ES-I3 (cell line): ENCODE data around the gene SETX.
"Not testable (repeated sequence)": the region's sequence is repeated elsewhere in the genome, so short reads cannot be mapped to it uniquely, and the experiment has no call there.

ENCODE experiments used
- H3K36me3 ChIP-seq: 2 replicates; pipeline ENCODE4 v1.6.1; 2013; ENCODE audit warnings: mild to moderate bottlenecking, low read length, control low read depth, moderate library complexity; ENCODE audit not compliant: insufficient read depth
- H3K4me1 ChIP-seq: 2 replicates; pipeline ENCODE4 v1.6.1; 2013; ENCODE audit warnings: mild to moderate bottlenecking, control low read depth, low read length; ENCODE audit not compliant: insufficient read depth
- H3K9ac ChIP-seq: 2 replicates; pipeline ENCODE4 v1.6.1; 2013; ENCODE audit warnings: low read depth, mild to moderate bottlenecking, low read length, moderate library complexity
- H3K9me3 ChIP-seq: 2 replicates; pipeline ENCODE4 v1.6.1; 2013; ENCODE audit warnings: mild to moderate bottlenecking, low read length, moderate library complexity; ENCODE audit not compliant: control insufficient read depth, insufficient read depth

SETX gene

GRCh38 chr9:132288966-132289365, 65.8 kb downstream of the SETX start:
- Histone ChIP-seq H3K36me3 (peaks cover 6% of the 10 kb centered on the region), H3K9ac (no peak overlapping the region)

DNA sequence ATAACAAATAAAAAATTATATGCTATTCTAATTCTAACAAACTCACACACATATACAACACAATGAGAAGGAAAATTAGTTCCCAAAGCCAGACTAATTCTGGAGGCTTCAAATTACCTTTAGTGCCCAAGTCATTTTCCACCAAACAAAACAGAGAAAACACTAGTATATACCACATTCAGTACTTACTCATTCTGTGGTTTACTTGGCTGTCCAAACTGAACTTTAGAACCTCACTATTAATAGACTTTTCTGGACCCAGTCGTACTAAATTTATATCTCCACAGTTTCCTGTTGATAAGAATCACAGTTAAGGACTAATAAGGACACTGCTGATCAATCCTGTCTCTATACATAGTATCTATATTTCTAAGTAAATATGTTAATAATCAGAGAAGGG, 66.4 kb downstream of the SETX start:
- Histone ChIP-seq H3K9ac (no peak overlapping the region), H3K36me3 (peaks cover 6% of the 10 kb centered on the region), H3K9me3 (no peaks in the 10 kb centered on the region), H3K4me1 (no peaks in the 10 kb centered on the region)

More at GRCh38 chr9:132288966-132289365, 65.8 kb downstream of the SETX start:
- no peaks in the 10 kb centered on the region for H3K4me1 ChIP-seq
- H3K9me3 ChIP-seq, result no peaks in the 10 kb centered on the region

DNA sequence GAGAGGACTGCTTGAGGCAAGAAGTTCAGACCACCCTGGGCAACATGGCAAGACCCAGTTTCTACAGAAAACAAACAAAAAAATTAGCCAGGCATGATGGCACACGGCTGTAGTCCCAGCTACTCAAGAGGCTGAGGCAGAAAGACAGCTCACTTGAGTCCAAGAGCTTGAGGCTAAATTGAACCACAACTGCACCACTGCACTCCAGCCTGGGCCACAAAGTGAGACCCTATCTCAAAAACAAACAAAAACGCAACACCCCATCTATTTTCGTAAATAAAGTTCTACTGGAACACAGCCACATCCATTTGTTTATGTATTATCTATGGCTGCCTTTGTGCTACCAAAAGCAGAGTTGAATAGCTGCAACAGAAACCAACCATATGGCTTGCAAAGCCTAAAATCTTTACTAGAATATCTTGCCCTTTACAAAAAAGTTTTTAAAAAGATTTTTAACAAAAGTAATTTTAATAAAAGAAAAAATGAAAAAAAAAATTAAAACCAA, 67.5 kb downstream of the SETX start:
- Histone ChIP-seq H3K9ac (no peak overlapping the region), H3K4me1 (no peaks in the 10 kb centered on the region), H3K36me3 (peaks cover 14% of the 10 kb centered on the region), H3K9me3 (no peaks in the 10 kb centered on the region)

- H3K9ac ChIP-seq, result no peak overlapping the region
- H3K36me3 ChIP-seq, result peaks cover 24% of the 10 kb centered on the region
Measured at GRCh38 chr9:132283863-132284262, 70.9 kb downstream of the SETX start.

GRCh38 chr9:132283165-132283564, 71.6 kb downstream of the SETX start:
- peaks cover 24% of the 10 kb centered on the region for H3K36me3 ChIP-seq

More at GRCh38 chr9:132283863-132284262, 70.9 kb downstream of the SETX start:
- no peaks in the 10 kb centered on the region for H3K9me3 ChIP-seq
- H3K4me1 ChIP-seq, result no peaks in the 10 kb centered on the region

GRCh38 chr9:132274861-132275260, 79.9 kb downstream of the SETX start:
- Histone ChIP-seq H3K4me1 (no peaks in the 10 kb centered on the region), H3K9ac (no peak overlapping the region), H3K9me3 (no peaks in the 10 kb centered on the region), H3K36me3 (peaks cover 41% of the 10 kb centered on the region)

More at GRCh38 chr9:132283165-132283564, 71.6 kb downstream of the SETX start:
- Histone ChIP-seq H3K9ac (no peak overlapping the region), H3K9me3 (no peaks in the 10 kb centered on the region), H3K4me1 (no peaks in the 10 kb centered on the region)

DNA sequence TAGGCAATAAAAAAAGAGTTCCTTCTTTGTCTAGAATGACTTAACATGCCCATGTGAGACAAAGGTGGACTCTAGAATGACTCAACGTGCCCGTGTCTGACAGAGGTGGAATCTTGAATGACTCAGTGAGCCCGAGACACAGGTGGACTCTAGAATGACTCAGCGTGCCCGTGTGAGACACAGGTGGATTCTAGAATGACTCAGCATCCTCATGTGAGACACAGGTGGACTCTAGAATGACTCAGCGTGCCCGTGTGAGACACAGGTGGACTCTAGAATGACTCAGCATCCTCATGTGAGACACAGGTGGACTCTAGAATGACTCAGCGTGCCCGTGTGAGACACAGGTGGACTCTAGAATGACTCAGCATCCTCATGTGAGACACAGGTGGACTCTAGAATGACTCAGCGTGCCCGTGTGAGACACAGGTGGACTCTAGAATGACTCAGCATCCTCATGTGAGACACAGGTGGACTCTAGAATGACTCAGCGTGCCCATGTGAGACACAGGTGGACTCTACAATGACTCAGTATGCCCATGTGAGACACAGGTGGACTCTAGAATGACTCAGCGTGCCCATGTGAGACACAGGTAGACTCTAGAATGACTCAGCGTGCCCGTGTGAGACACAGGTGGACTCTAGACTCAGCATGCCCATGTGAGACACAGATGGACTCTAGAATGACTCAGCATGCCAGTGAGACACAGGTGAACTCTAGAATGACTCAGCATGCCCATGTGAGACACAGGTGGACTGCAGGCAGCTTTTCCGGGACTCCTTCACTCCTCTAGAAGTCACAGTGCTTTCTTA, 84.9 kb downstream of the SETX start:
- H3K9ac ChIP-seq, H3K4me1 ChIP-seq, H3K9me3 ChIP-seq: not testable (repeated sequence)
- H3K36me3 ChIP-seq, result peaks cover 24% of the 10 kb centered on the region

- H3K4me1 ChIP-seq, result no peaks in the 10 kb centered on the region
- no peak overlapping the region for H3K9ac ChIP-seq
- H3K36me3 ChIP-seq, result peaks cover 27% of the 10 kb centered on the region
- H3K9me3 ChIP-seq, result no peaks in the 10 kb centered on the region
Measured at GRCh38 chr9:132268725-132269352, 85.9 kb downstream of the SETX start.

- Histone ChIP-seq H3K9ac (no peak overlapping the region), H3K9me3 (no peaks in the 10 kb centered on the region), H3K4me1 (no peaks in the 10 kb centered on the region), H3K36me3 (peaks cover 27% of the 10 kb centered on the region)
Measured at GRCh38 chr9:132267660-132268059, 87.1 kb downstream of the SETX start.

DNA sequence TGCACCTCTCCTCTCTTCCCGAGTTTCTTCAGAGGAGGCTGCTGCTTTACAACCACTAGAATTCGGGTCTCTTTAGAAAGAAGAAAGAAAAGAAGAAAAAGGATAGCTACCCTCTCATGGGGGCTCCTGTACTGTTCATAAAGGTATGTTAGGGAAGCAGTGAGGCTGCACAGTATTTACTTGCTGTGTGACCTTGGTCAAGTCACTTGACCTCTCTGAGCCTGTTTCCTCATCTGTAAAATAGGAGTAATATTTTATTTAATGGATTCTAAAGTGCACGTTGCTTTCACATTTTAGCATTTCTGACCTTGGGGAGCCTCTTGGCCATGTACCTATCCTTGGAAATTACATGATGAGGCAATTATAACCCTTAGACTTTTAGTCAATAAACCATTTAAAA, 88.8 kb downstream of the SETX start:
- H3K36me3 ChIP-seq, result peaks cover 20% of the 10 kb centered on the region

DNA sequence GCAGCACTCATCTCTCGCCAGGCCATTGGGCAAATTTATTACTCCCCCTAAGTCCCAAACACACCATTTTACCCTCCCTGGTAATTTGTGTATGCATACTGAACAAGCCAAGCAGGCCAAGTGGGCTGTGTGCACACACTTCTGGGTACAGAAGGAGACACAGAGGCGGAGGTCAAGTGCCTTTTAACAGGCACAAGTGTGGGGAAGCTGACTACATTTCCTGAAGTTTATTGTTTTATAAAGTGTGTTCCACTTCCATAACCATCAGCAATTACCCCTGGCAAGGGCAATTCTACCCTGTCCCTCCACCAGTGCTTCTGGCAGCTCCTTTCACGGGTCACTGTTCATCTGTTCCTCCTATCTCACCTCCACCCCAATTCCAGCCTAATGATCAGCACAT, 93.9 kb downstream of the SETX start:
- Histone ChIP-seq H3K9me3 (no peaks in the 10 kb centered on the region), H3K4me1 (no peaks in the 10 kb centered on the region; the same call in 1 of the 2 replicates), H3K36me3 (peaks cover 9% of the 10 kb centered on the region; the same call in 1 of the 2 replicates), H3K9ac (no peak overlapping the region)

More for the DNA sequence above, 88.8 kb downstream of the SETX start:
- H3K9ac ChIP-seq, result no peak overlapping the region
- no peaks in the 10 kb centered on the region for H3K9me3 ChIP-seq
- no peaks in the 10 kb centered on the region for H3K4me1 ChIP-seq

GRCh38 chr9:132250324-132251262, 104.2 kb downstream of the SETX start:
- H3K9me3 ChIP-seq, result peaks cover 10% of the 10 kb centered on the region; the same call in 1 of the 2 replicates
- H3K9ac ChIP-seq, result no peak overlapping the region

GRCh38 chr9:132249690-132250089, 105.1 kb downstream of the SETX start:
- Histone ChIP-seq H3K36me3 (no peaks in the 10 kb centered on the region), H3K9me3 (peaks cover 10% of the 10 kb centered on the region; the same call in 1 of the 2 replicates), H3K4me1 (peaks cover 13% of the 10 kb centered on the region; the same call in 1 of the 2 replicates), H3K9ac (no peak overlapping the region)

More at GRCh38 chr9:132250324-132251262, 104.2 kb downstream of the SETX start:
- no peaks in the 10 kb centered on the region for H3K36me3 ChIP-seq
- peaks cover 4% of the 10 kb centered on the region; the same call in 1 of the 2 replicates for H3K4me1 ChIP-seq

DNA sequence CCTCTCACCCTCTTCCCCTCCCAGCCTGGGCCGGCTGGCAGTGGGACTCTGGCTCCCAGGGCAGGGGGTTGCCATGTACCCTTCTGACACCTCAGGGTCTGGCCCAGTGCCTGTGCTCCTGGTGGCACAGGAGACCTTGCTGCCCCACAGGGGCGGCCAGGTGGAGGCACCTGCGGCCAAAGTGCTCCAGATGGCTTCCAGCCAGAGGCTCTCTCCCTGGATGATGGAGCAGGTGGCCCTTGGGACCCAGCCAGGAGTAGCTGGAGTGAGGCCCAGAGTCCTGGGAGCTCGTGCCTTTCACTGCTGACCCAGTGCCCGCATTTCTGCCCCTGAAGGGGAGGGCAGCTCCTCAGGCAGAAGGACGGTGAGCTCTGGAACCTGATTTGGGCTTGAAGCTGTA, 105.7 kb downstream of the SETX start:
- H3K9ac ChIP-seq, result no peak overlapping the region
- no peaks in the 10 kb centered on the region for H3K36me3 ChIP-seq
- peaks cover 10% of the 10 kb centered on the region; the same call in 1 of the 2 replicates for H3K9me3 ChIP-seq
- peaks cover 13% of the 10 kb centered on the region; the same call in 1 of the 2 replicates for H3K4me1 ChIP-seq
